ENCODE results near the gene DMRTC2. TPM values are rescaled to one million over a fixed set of nuclear protein-coding genes. Genes with fewer than 3 reads are reported as not detected.

The DMRTC2 gene
- total RNA-seq, 2 experiments from 2014 or later = not detected

DNA sequence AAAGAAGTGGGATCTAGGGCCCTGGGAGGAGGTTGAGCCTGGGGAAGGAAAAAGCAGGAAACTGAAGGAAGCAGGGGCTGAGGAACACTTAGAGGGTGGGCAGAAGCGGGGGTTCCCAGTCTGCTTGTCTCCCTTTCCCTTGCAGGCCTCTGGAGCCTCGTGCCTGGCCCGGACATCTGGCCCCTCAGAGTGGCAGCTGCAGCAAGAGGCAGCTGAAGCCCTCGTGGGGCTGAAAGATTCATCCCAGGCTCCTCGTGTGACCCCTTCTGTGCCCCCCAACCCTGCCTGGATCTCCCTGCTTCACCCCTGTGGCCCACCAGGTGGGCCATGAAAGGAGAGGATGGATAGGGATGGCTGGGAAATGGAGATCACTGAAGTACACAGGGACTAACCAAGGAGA lies 5.5 kb downstream of the DMRTC2 start:
- H3K4me1 Mint-ChIP-seq = no peaks in the 10 kb centered on the region
- ATAC-seq = no peak
- CTCF ChIA-PET = interaction anchor here (0.9 to 3.2 kb wide), 3 partner anchors 9 to 14 kb away, joined by 3 to 14 read pairs (median 3); partner anchors contain the start of gene RPS19

GRCh38 chr19:41851456-41851855 lies 6.6 kb downstream of the DMRTC2 start:
- Mint-ChIP-seq H3K27me3 (peaks cover 40% of the 10 kb centered on the region), H3K4me3 (no peak overlapping the region), H3K4me1 (no peaks in the 10 kb centered on the region), H3K27ac (no peak overlapping the region), H3K9me3 (ENCODE audit: low read depth) (no peaks in the 10 kb centered on the region), H3K36me3 (no peaks in the 10 kb centered on the region)
- DNase-seq (no peak), ATAC-seq (no peak)
- CTCF ChIA-PET = interaction anchor here (0.6 to 3.2 kb wide), 6 partner anchors 8 to 76 kb away, joined by 3 to 14 read pairs (median 3); partner anchors contain the start of gene RPS19

More for the DNA sequence above, 5.5 kb downstream of the DMRTC2 start:
- H3K9me3 Mint-ChIP-seq (ENCODE audit: low read depth) = no peaks in the 10 kb centered on the region
- H3K27me3 Mint-ChIP-seq = peaks cover 40% of the 10 kb centered on the region
- DNase-seq = no peak
- no peak overlapping the region for H3K27ac Mint-ChIP-seq
- no peaks in the 10 kb centered on the region for H3K36me3 Mint-ChIP-seq
- no peak overlapping the region for H3K4me3 Mint-ChIP-seq

GRCh38 chr19:41853344-41853743 lies 8.5 kb downstream of the DMRTC2 start:
- ATAC-seq = no peak
- H3K36me3 Mint-ChIP-seq = no peaks in the 10 kb centered on the region
- H3K4me3 Mint-ChIP-seq = no peak overlapping the region
- peaks cover 40% of the 10 kb centered on the region for H3K27me3 Mint-ChIP-seq
- CTCF ChIA-PET = interaction anchor here (0.8 to 3.2 kb wide), 5 partner anchors 10 to 99 kb away, joined by 3 to 14 read pairs (median 3); no protein-coding TSS in a partner anchor
- DNase-seq = no peak
- H3K9me3 Mint-ChIP-seq (ENCODE audit: low read depth) = no peaks in the 10 kb centered on the region
- no peaks in the 10 kb centered on the region for H3K4me1 Mint-ChIP-seq
- no peak overlapping the region for H3K27ac Mint-ChIP-seq

- Mint-ChIP-seq H3K36me3 (no peaks in the 10 kb centered on the region), H3K4me1 (no peaks in the 10 kb centered on the region), H3K9me3 (ENCODE audit: low read depth) (no peaks in the 10 kb centered on the region), H3K27me3 (peaks cover 40% of the 10 kb centered on the region), H3K4me3 (no peak overlapping the region), H3K27ac (no peak overlapping the region)
- ATAC-seq = no peak
- no peak for DNase-seq
- CTCF ChIA-PET = interaction anchor here (0.8 to 3.2 kb wide), 4 partner anchors 15 to 98 kb away, joined by 3 to 14 read pairs (median 4); no protein-coding TSS in a partner anchor
Observed at GRCh38 chr19:41853768-41854167, 8.9 kb downstream of the DMRTC2 start.

- ATAC-seq = no peak
- Mint-ChIP-seq H3K4me3 (peak overlapping the region; percentile 87), H3K27me3 (peaks cover 8% of the 10 kb centered on the region), H3K9me3 (ENCODE audit: low read depth) (no peaks in the 10 kb centered on the region), H3K4me1 (peaks cover 40% of the 10 kb centered on the region), H3K36me3 (peaks cover 36% of the 10 kb centered on the region), H3K27ac (peak overlapping the region; percentile 94)
- CTCF ChIA-PET = interaction anchor here (0.7 to 4.7 kb wide), 20 partner anchors 8 to 175 kb away, joined by 3 to 83 read pairs (median 6); partner anchors contain the start of genes ARHGEF1, CD79A and RABAC1
- no peak for DNase-seq
Observed at GRCh38 chr19:41859213-41859617, 14.4 kb downstream of the DMRTC2 start.

- Mint-ChIP-seq H3K36me3 (peaks cover 42% of the 10 kb centered on the region), H3K27me3 (peaks cover 2% of the 10 kb centered on the region), H3K4me1 (peaks cover 46% of the 10 kb centered on the region), H3K9me3 (ENCODE audit: low read depth) (no peaks in the 10 kb centered on the region), H3K4me3 (peak within 1 kb of the TSS; percentile 87), H3K27ac (peak within 1 kb of the TSS; percentile 94)
- DNase-seq (peak; percentile 99), ATAC-seq (peak; percentile 87)
- CTCF ChIA-PET = interaction anchor here (0.7 to 4.7 kb wide), 24 partner anchors 9 to 175 kb away, joined by 3 to 83 read pairs (median 4); partner anchors contain the start of genes ARHGEF1, CD79A and RABAC1
Observed at GRCh38 chr19:41859618-41860418, 15.0 kb downstream of the DMRTC2 start, which contains the start of gene RPS19. RPS19 (plus strand) TSS chr19:41860255; CDS start chr19:41860775, 520 bp downstream.

DNA sequence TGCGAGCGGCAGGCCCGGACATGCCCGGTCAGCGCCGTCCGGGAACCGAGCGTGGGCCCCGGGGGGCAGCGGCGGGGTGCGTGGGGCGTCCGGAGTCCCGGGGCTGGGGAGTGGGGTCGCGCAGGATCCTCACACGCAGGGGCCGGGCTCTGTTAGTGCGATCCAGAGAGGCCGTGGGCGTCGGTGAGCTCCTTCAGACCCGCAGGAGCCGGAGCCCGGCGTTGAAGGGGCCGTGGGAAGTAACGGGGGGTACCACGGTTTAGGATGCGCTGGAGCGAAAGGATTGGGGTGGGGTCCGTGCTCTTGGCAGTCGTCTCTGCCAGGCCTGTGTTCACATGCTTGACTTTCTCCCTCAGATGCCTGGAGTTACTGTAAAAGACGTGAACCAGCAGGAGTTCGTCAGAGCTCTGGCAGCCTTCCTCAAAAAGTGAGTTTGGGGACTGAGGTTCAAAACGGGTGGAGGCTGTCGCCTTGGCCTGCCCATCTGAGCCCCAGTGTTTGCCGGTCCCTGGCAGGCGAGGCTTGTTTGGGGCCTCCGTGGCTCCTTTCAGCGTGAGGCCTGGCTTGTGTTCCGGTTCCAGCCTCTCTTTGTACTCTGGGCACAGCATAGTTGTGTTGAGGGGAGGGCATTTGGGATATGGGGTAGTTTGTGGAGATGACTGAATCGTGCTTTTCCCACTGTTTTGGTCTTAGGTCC lies 15.7 kb downstream of the DMRTC2 start:
- H3K4me3 Mint-ChIP-seq = peak overlapping the region; percentile 87
- peaks cover 50% of the 10 kb centered on the region for H3K4me1 Mint-ChIP-seq
- peak; percentile 63 for DNase-seq
- no peaks in the 10 kb centered on the region for H3K9me3 Mint-ChIP-seq (ENCODE audit: low read depth)
- peak overlapping the region; percentile 86 for H3K27ac Mint-ChIP-seq
- H3K27me3 Mint-ChIP-seq = no peaks in the 10 kb centered on the region
- ATAC-seq = no peak
- H3K36me3 Mint-ChIP-seq = peaks cover 46% of the 10 kb centered on the region
- CTCF ChIA-PET = interaction anchor here (0.9 to 4.7 kb wide), 17 partner anchors 10 to 174 kb away, joined by 3 to 83 read pairs (median 6); partner anchors contain the start of genes ARHGEF1, CD79A and RABAC1

GRCh38 chr19:41861116-41861768 lies 16.4 kb downstream of the DMRTC2 start:
- Mint-ChIP-seq H3K4me3 (peak overlapping the region; percentile 87), H3K4me1 (peaks cover 53% of the 10 kb centered on the region), H3K27ac (peak overlapping the region; percentile 86), H3K36me3 (peaks cover 49% of the 10 kb centered on the region), H3K9me3 (ENCODE audit: low read depth) (no peaks in the 10 kb centered on the region), H3K27me3 (no peaks in the 10 kb centered on the region)
- DNase-seq = no peak
- ATAC-seq = no peak
- CTCF ChIA-PET = interaction anchor here (0.6 to 4.7 kb wide), 10 partner anchors 10 to 490 kb away, joined by 3 to 83 read pairs (median 22); partner anchors contain the start of genes ARHGEF1, CD79A and RABAC1

- Mint-ChIP-seq H3K27ac (peak overlapping the region; percentile 86), H3K9me3 (ENCODE audit: low read depth) (no peaks in the 10 kb centered on the region), H3K4me1 (peaks cover 59% of the 10 kb centered on the region), H3K4me3 (peak overlapping the region; percentile 87), H3K27me3 (no peaks in the 10 kb centered on the region), H3K36me3 (peaks cover 52% of the 10 kb centered on the region)
- CTCF ChIA-PET = interaction anchor here (0.6 to 16.7 kb wide), 10 partner anchors 9 to 490 kb away, joined by 3 to 260 read pairs (median 22); partner anchors contain the start of genes ARHGEF1, CD79A and RABAC1
- ATAC-seq (no peak), DNase-seq (no peak)
Observed at GRCh38 chr19:41861846-41862245, 17.0 kb downstream of the DMRTC2 start.

GRCh38 chr19:41862445-41862986 lies 17.7 kb downstream of the DMRTC2 start:
- Mint-ChIP-seq H3K36me3 (peaks cover 54% of the 10 kb centered on the region), H3K9me3 (ENCODE audit: low read depth) (no peaks in the 10 kb centered on the region), H3K4me3 (peak overlapping the region; percentile 87), H3K27ac (peak overlapping the region; percentile 86), H3K4me1 (peaks cover 62% of the 10 kb centered on the region), H3K27me3 (no peaks in the 10 kb centered on the region)
- DNase-seq (peak; percentile 82), ATAC-seq (no peak)
- CTCF ChIA-PET = interaction anchor here (0.6 to 16.7 kb wide), 8 partner anchors 11 to 505 kb away, joined by 3 to 260 read pairs (median 6); partner anchors contain the start of genes ARHGEF1 and RABAC1

- H3K4me1 Mint-ChIP-seq = peaks cover 71% of the 10 kb centered on the region
- H3K36me3 Mint-ChIP-seq = peaks cover 60% of the 10 kb centered on the region
- H3K27me3 Mint-ChIP-seq = no peaks in the 10 kb centered on the region
- H3K9me3 Mint-ChIP-seq (ENCODE audit: low read depth) = no peaks in the 10 kb centered on the region
- ATAC-seq (no peak), DNase-seq (no peak)
- CTCF ChIA-PET = interaction anchor here (0.6 to 16.7 kb wide), 10 partner anchors 10 to 506 kb away, joined by 3 to 260 read pairs (median 4); partner anchors contain the start of genes ARHGEF1 and RABAC1
- H3K27ac Mint-ChIP-seq = peak overlapping the region; percentile 86
- H3K4me3 Mint-ChIP-seq = peak overlapping the region; percentile 87
Observed at GRCh38 chr19:41863209-41863931, 18.5 kb downstream of the DMRTC2 start.

Measured in activated CD8-positive, alpha-beta memory T cell treated with anti-CD3 and anti-CD28 coated beads, Interleukin-2, amount 10 ng/mL, durations not matched to agents 7 days and 5 days (primary cell).